ENCODE data around the gene SASH1. TPM values are rescaled to one million over a fixed set of nuclear protein-coding genes. Genes with fewer than 3 reads are reported as not detected.

SASH1 gene
- total RNA-seq, 1 donor from 2014 or later = 61.3 TPM

DNA sequence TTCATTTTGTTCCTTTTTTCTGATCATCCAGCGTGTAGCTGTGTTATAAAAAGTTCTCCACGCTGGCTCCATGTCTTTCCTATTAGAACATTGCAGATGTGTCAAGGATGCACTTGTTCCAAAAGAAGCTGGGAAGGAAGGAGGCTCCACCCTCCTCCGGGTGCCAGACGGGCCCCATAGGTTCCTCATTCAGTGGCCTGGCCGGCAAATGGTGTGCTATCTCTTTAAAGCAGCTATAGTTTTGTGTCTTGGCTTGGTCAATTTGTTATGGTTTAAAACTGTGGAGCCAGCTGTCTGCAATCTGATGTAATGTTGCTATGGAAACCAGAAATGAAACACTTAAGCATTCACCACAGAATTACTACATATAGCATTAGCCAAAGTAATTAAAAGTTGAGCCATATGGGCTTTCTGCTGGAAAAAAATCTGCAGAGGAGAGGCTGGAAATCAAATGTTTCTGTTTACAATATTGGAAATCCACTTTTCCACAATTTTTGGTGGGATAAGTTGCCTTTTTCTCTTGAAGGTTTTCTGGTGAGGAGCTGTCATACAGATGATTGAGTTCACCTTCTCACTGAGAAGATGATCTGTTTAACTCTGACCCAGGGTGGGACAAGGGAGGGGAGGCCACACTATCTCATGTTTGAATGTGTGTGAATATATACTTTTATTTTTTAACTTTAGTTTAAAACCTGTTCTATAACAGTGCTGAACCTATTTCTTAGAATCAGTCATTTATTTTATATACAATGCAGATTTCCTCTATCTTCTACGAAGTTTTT lies 167.4 kb downstream of the SASH1 start:
- H3K9me3 Mint-ChIP-seq = no peaks in the 10 kb centered on the region
- peaks cover 40% of the 10 kb centered on the region for H3K4me1 Mint-ChIP-seq (ENCODE audit: unreplicated experiment)
- TF ChIP-seq, protein P1, sequence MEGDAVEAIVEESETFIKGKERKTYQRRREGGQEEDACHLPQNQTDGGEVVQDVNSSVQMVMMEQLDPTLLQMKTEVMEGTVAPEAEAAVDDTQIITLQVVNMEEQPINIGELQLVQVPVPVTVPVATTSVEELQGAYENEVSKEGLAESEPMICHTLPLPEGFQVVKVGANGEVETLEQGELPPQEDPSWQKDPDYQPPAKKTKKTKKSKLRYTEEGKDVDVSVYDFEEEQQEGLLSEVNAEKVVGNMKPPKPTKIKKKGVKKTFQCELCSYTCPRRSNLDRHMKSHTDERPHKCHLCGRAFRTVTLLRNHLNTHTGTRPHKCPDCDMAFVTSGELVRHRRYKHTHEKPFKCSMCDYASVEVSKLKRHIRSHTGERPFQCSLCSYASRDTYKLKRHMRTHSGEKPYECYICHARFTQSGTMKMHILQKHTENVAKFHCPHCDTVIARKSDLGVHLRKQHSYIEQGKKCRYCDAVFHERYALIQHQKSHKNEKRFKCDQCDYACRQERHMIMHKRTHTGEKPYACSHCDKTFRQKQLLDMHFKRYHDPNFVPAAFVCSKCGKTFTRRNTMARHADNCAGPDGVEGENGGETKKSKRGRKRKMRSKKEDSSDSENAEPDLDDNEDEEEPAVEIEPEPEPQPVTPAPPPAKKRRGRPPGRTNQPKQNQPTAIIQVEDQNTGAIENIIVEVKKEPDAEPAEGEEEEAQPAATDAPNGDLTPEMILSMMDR (conservative IDR thresholded peaks at IDR 0.05) = no peak
- peaks cover 17% of the 10 kb centered on the region for H3K36me3 Mint-ChIP-seq
- peak overlapping the region; percentile 85 for H3K4me3 Mint-ChIP-seq
- H3K27me3 Mint-ChIP-seq = no peaks in the 10 kb centered on the region
- H3K27ac Mint-ChIP-seq = peak overlapping the region; percentile 56
- DNase-seq (ENCODE audit: extremely low spot score, unreplicated experiment) = no peak

DNA sequence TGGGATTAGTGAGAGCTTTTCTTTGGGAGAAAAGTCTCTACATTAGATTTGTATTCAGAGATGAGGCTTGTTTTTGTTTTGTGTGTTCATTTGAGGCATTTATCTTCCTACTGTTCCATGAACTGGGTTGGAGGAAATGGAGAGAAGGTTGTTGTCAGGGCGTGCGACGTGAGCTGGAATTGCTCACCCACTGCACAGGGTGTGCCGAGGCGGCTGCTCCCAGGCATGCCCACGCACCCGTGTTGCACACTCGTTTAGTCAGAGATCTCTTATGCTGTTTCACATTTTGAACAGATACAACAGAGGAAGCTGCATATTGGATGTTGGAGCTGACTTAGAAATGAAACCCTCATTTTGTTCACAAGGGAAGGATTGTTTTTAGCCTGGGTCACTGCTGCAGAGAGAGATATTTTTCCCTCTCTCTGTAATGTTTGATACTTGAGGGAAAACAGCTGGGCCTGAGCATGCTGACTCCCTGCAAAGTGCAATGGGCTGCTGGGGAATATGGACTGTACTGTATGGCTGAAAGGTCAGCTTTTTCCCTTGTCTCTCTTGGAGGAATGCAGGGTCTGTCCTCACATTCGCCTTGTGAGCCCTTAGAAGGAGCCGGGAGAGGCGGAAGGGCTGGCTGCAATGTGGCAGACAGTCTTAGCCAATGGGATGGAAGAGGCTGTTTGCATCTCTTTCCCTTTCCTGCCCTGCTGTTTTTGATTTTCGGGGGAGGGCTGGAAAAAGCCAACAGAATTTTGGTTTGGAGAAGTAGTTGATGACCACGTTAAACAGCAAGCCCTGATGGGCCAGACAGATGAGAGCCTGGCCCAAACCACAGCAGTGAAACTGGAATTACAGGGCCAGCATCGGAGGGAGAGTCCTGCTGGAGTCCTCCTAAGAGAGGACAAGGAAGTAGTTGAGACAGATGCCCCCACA lies 170.8 kb downstream of the SASH1 start:
- Mint-ChIP-seq H3K9me3 (no peaks in the 10 kb centered on the region), H3K27ac (peak overlapping the region; percentile 29), H3K4me1 (ENCODE audit: unreplicated experiment) (peaks cover 24% of the 10 kb centered on the region), H3K36me3 (peaks cover 21% of the 10 kb centered on the region), H3K27me3 (no peaks in the 10 kb centered on the region), H3K4me3 (no peak overlapping the region)
- TF ChIP-seq, protein P1 (conservative IDR thresholded peaks at IDR 0.05) = no peak
- DNase-seq (ENCODE audit: extremely low spot score, unreplicated experiment) = no peak

- no peak overlapping the region for H3K27ac Mint-ChIP-seq
- H3K27me3 Mint-ChIP-seq = no peaks in the 10 kb centered on the region
- peaks cover 15% of the 10 kb centered on the region for H3K4me1 Mint-ChIP-seq (ENCODE audit: unreplicated experiment)
- no peak overlapping the region for H3K4me3 Mint-ChIP-seq
- no peaks in the 10 kb centered on the region for H3K9me3 Mint-ChIP-seq
- no peak for DNase-seq (ENCODE audit: extremely low spot score, unreplicated experiment)
- peaks cover 26% of the 10 kb centered on the region for H3K36me3 Mint-ChIP-seq
- TF ChIP-seq, protein P1 (conservative IDR thresholded peaks at IDR 0.05) = no peak
These were observed 171.6 kb downstream of the SASH1 start for GRCh38 chr6:148514091-148514845.

GRCh38 chr6:148516217-148516616 lies 173.6 kb downstream of the SASH1 start:
- no peaks in the 10 kb centered on the region for H3K9me3 Mint-ChIP-seq
- no peak overlapping the region for H3K27ac Mint-ChIP-seq
- H3K36me3 Mint-ChIP-seq = peaks cover 37% of the 10 kb centered on the region
- TF ChIP-seq, protein P1 (conservative IDR thresholded peaks at IDR 0.05) = no peak
- H3K27me3 Mint-ChIP-seq = no peaks in the 10 kb centered on the region
- no peak for DNase-seq (ENCODE audit: extremely low spot score, unreplicated experiment)
- no peak overlapping the region for H3K4me3 Mint-ChIP-seq
- peaks cover 12% of the 10 kb centered on the region for H3K4me1 Mint-ChIP-seq (ENCODE audit: unreplicated experiment)

DNA sequence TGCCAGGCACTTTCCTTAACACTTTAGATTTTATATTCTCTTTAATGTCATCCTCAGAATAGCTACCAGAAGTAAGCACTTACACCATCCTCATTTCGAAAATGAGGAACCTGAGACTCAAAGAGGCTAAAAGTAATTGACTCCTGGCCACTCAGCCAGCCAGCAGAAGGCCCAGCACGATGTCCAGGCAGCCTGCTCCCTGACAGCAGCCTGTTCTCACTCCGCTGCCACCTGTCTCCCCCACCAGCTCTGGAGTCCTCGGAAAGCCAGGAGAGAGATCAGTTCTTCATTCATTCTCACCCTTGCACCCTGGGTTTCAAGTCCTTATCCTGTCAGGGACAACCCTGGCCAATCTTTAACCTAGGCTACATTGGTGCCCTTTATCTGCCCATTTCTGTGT lies 174.0 kb downstream of the SASH1 start:
- Mint-ChIP-seq H3K9me3 (no peaks in the 10 kb centered on the region), H3K4me1 (ENCODE audit: unreplicated experiment) (peaks cover 16% of the 10 kb centered on the region), H3K27me3 (no peaks in the 10 kb centered on the region), H3K4me3 (no peak overlapping the region), H3K27ac (no peak overlapping the region), H3K36me3 (peaks cover 38% of the 10 kb centered on the region)
- TF ChIP-seq, protein P1 (conservative IDR thresholded peaks at IDR 0.05) = no peak
- DNase-seq (ENCODE audit: extremely low spot score, unreplicated experiment) = no peak

Measured in type B pancreatic cell (in vitro differentiated cells).